HCT116 (cell line): ENCODE measurements around the gene ST7. TPM values are rescaled to one million over a fixed set of nuclear protein-coding genes. Genes with fewer than 3 reads are reported as not detected.

Source experiments
- ATAC-seq: fragments of 200-7000 bp; cut with Tn5 transposase; 2 replicates; pipeline ENCODE4 v1.9.1; 2020; ENCODE audit warnings: mild to moderate bottlenecking, moderate library complexity
- BruUV-seq: library from RNA; stranded (reverse); fragments of 400-500 nt; replicated peaks from 2 replicates; lab custom pipeline; 2021; lab: Mats Ljungman, UMichigan
- CTCF ChIA-PET: fragments of 300-600 bp; sonication (Branson Sonifier 250); formaldehyde crosslinking; loops from one replicate; lab custom pipeline; 2021; ENCODE audit warnings: antibody characterized with exemption; lab: Charles Lee
- POLR2A ChIA-PET: fragments of 300-600, 350-600 bp; sonication (Branson Sonifier 250); formaldehyde crosslinking; loops from one replicate; lab custom pipeline; 2021; ENCODE audit warnings: antibody characterized with exemption; lab: Charles Lee
- RAD21 ChIA-PET, 2 experiments: fragments of 300-600 bp; sonication (Branson Sonifier 250); formaldehyde crosslinking; loops; one replicate each; lab custom pipeline; 2023; ENCODE audit warnings: low total read pairs in 2 of 2; ENCODE audit not compliant: uncharacterized antibody in 2 of 2, unreplicated experiment in 2 of 2, low non-redundant PET in 1 of 2; lab: Charles Lee
- DNase-seq: peaks from one replicate; pipeline ENCODE4 v3.0.0-alpha.2; 2010; ENCODE audit warnings: low read depth, low spot score
- H2AFZ ChIP-seq: fragments of 200-600 bp; shearing (Covaris generic), sonication (generic); 2 replicates; pipeline ENCODE4 v1.6.1; 2017; ENCODE audit warnings: low read depth, mixed run types, mixed read lengths, antibody characterized with exemption, low read length; ENCODE audit not compliant: poor library complexity, severe bottlenecking
- H3K27ac ChIP-seq: 2 replicates; pipeline ENCODE4 v1.5.1; 2012; ENCODE audit warnings: low read depth, low read length
- H3K27me3 ChIP-seq: fragments of 200-600 bp; sonication (generic); 2 replicates; pipeline ENCODE4 v1.6.1; 2016; ENCODE audit warnings: mixed run types, low read length, mixed read lengths; ENCODE audit not compliant: insufficient read depth
- H3K36me3 ChIP-seq, 2 experiments: fragments of 200-500 bp in 1 of 2; fragments of 200-600 bp in 1 of 2; sonication (Bioruptor generic) in 1 of 2; sonication (generic) in 1 of 2; 2 replicates each; pipeline versions ENCODE4 v1.5.1 to v1.6.1; 2014 to 2016; ENCODE audit warnings: low read length in 2 of 2, inconsistent platforms in 1 of 2, mixed read lengths in 1 of 2, mixed run types in 1 of 2; ENCODE audit not compliant: insufficient read depth in 2 of 2, control insufficient read depth in 1 of 2
- H3K4me1 ChIP-seq, 2 experiments: fragments of 200-600 bp in 1 of 2; sonication (generic) in 1 of 2; 2 replicates each; pipeline versions ENCODE4 v1.5.1 to v1.6.1; 2012 to 2017; ENCODE audit warnings: low read length in 2 of 2, inconsistent platforms in 1 of 2, mild to moderate bottlenecking in 1 of 2, mixed read lengths in 1 of 2, mixed run types in 1 of 2, moderate library complexity in 1 of 2; ENCODE audit not compliant: insufficient read depth in 2 of 2, control insufficient read depth in 1 of 2
- H3K4me2 ChIP-seq: fragments of 200-600 bp; sonication (generic); 2 replicates; pipeline ENCODE4 v1.6.1; 2017; ENCODE audit warnings: mixed run types, low read length, mixed read lengths
- H3K4me3 ChIP-seq, 2 experiments: fragments of 200-600 bp in 1 of 2; sonication (generic) in 1 of 2; replicated peaks in 1 of 2; 2 replicates each; pipeline ENCODE4 v1.5.1; 2011 to 2016; ENCODE audit warnings: low read length in 2 of 2, control low read depth in 1 of 2, low read depth in 1 of 2, mild to moderate bottlenecking in 1 of 2, mixed read lengths in 1 of 2, mixed run types in 1 of 2
- H3K79me2 ChIP-seq: fragments of 200-600 bp; sonication (generic); 2 replicates; pipeline ENCODE4 v1.6.1; 2017; ENCODE audit warnings: mild to moderate bottlenecking, mixed run types, low read length, moderate library complexity, mixed read lengths; ENCODE audit not compliant: insufficient read depth
- H3K9ac ChIP-seq: fragments of 200-600 bp; sonication (generic); 2 replicates; pipeline ENCODE4 v1.6.1; 2016; ENCODE audit warnings: low read length, mixed read lengths
- H3K9me2 ChIP-seq: fragments of 200-600 bp; sonication (generic), shearing (Covaris generic); 2 replicates; pipeline ENCODE4 v1.6.1; 2017; ENCODE audit warnings: mixed run types, mild to moderate bottlenecking, moderate library complexity; ENCODE audit not compliant: insufficient read depth
- H3K9me3 ChIP-seq, 2 experiments: fragments of 200-500 bp in 1 of 2; fragments of 200-600 bp in 1 of 2; sonication (Bioruptor generic) in 1 of 2; sonication (generic) in 1 of 2; 2 replicates each; pipeline ENCODE4 v1.6.1; 2014 to 2017; ENCODE audit warnings: low read length in 2 of 2, mixed read lengths in 2 of 2, inconsistent platforms in 1 of 2, low read depth in 1 of 2, mild to moderate bottlenecking in 1 of 2, mixed run types in 1 of 2, moderate library complexity in 1 of 2; ENCODE audit not compliant: control insufficient read depth in 1 of 2, insufficient read depth in 1 of 2
- H4K20me1 ChIP-seq: fragments of 200-600 bp; sonication (generic), shearing (Covaris generic); 2 replicates; pipeline ENCODE4 v1.6.1; 2017; ENCODE audit warnings: mixed run types, mild to moderate bottlenecking, moderate library complexity; ENCODE audit not compliant: insufficient read depth
- ELF1 ChIP-seq: IDR thresholded peaks from 2 replicates; pipeline ENCODE4 v1.6.1; 2012; ENCODE audit warnings: low read depth, borderline replicate concordance
- POLR2A ChIP-seq: IDR thresholded peaks from 2 replicates; pipeline ENCODE4 v1.7.0; 2011; ENCODE audit warnings: borderline replicate concordance; ENCODE audit not compliant: insufficient read depth, insufficient read length; ENCODE audit errors: extremely low read depth
- POLR2AphosphoS5 ChIP-seq: IDR thresholded peaks from 2 replicates; pipeline ENCODE4 v1.6.1; 2011; ENCODE audit warnings: mild to moderate bottlenecking, low read depth, low read length, moderate library complexity
- RAD21 ChIP-seq: IDR thresholded peaks from 2 replicates; pipeline ENCODE4 v1.6.1; 2012; ENCODE audit warnings: low read depth, mild to moderate bottlenecking
- ZFX ChIP-seq: fragments of 450-650 bp; IDR thresholded peaks from 2 replicates; pipeline ENCODE4 v1.6.1; 2017
- ZNF274 ChIP-seq: fragments of 200-500 bp; sonication (Bioruptor generic); IDR thresholded peaks from 2 replicates; pipeline ENCODE4 v1.6.1; 2014; ENCODE audit warnings: mild to moderate bottlenecking, low read depth, low read length, inconsistent platforms
- intact Hi-C: fragments of 100-400 bp; cut with micrococcal nuclease; formaldehyde crosslinking; loops from 2 replicates; pipeline ENCODE4 v1.10.0; 2022
- total RNA-seq: library from RNA; stranded (reverse); gene quantifications from one replicate; pipeline ENCODE4 v1.2.1, GENCODE V29; 2021; ENCODE audit not compliant: unreplicated experiment
- TF ChIP-seq, protein P1 (sequence below): IDR thresholded peaks from 2 replicates; pipeline ENCODE4 v1.6.1; 2011; ENCODE audit warnings: mild to moderate bottlenecking, low read length, moderate library complexity; ENCODE audit not compliant: insufficient replicate concordance; ENCODE audit errors: extremely low read depth
- TF ChIP-seq, protein P2 (sequence below): IDR thresholded peaks from 2 replicates; pipeline ENCODE4 v1.6.1; 2012; ENCODE audit warnings: low read depth

The ST7 gene
- total RNA-seq, 1 experiment from 2014 or later, result 12.6 TPM

DNA sequence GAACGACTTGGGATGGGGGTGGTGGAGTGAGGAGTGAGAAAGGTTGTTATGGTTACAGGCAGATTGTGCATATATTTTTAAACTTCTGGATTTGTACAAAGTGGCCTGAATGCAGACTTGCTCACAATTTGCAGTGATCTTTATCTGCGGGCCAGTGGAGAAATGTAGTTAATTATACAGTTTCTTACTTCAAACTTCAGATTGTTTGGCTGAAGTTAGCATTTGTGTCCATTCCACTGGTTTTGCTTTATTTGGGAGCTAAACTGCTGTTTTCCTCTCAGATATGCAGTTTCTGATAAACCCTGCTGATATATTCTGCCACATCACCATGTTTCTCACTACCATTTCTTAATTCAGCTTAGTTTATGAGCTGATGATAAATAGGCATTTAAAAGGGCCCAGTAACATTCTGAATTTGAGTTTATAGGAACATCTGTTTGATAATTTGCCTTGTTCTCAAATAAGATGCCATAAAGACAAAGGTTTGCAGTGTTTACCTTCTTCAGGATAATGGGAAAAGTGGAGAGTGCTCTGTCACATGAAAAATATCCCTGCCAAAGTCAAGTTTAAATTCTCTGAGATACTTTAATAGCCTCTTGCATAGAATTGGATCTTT is 170.1 kb downstream of the ST7 start:
- Histone ChIP-seq H3K27ac (no peak overlapping the region), H4K20me1 (no peaks in the 10 kb centered on the region), H2AFZ (no peak overlapping the region), H3K79me2 (no peaks in the 10 kb centered on the region), H3K9ac (no peak overlapping the region), H3K9me2 (no peaks in the 10 kb centered on the region), H3K4me1 (peaks cover 13 to 18% of the 10 kb centered on the region in 2 experiments), H3K9me3 (no peaks in the 10 kb centered on the region), H3K4me3 (no peak overlapping the region), H3K4me2 (no peak overlapping the region), H3K27me3 (no peaks in the 10 kb centered on the region), H3K36me3 (no peaks in the 10 kb centered on the region)
- ATAC-seq, result no peak
- RAD21 ChIA-PET, result no interaction called here
- CTCF ChIA-PET, result interaction anchor here (3.4 kb wide), 1 partner anchor 135 kb away, joined by 11 read pairs; no protein-coding TSS in a partner anchor
- intact Hi-C loops, result no loop called here
- no peak for DNase-seq
- TF ChIP-seq, protein P1, sequence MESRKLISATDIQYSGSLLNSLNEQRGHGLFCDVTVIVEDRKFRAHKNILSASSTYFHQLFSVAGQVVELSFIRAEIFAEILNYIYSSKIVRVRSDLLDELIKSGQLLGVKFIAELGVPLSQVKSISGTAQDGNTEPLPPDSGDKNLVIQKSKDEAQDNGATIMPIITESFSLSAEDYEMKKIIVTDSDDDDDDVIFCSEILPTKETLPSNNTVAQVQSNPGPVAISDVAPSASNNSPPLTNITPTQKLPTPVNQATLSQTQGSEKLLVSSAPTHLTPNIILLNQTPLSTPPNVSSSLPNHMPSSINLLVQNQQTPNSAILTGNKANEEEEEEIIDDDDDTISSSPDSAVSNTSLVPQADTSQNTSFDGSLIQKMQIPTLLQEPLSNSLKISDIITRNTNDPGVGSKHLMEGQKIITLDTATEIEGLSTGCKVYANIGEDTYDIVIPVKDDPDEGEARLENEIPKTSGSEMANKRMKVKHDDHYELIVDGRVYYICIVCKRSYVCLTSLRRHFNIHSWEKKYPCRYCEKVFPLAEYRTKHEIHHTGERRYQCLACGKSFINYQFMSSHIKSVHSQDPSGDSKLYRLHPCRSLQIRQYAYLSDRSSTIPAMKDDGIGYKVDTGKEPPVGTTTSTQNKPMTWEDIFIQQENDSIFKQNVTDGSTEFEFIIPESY, result no peak
- TF ChIP-seq ZFX (no peak), ELF1 (no peak), ZNF274 (no peak), RAD21 (no peak), POLR2A (no peak), POLR2AphosphoS5 (no peak)
- TF ChIP-seq, protein P2, sequence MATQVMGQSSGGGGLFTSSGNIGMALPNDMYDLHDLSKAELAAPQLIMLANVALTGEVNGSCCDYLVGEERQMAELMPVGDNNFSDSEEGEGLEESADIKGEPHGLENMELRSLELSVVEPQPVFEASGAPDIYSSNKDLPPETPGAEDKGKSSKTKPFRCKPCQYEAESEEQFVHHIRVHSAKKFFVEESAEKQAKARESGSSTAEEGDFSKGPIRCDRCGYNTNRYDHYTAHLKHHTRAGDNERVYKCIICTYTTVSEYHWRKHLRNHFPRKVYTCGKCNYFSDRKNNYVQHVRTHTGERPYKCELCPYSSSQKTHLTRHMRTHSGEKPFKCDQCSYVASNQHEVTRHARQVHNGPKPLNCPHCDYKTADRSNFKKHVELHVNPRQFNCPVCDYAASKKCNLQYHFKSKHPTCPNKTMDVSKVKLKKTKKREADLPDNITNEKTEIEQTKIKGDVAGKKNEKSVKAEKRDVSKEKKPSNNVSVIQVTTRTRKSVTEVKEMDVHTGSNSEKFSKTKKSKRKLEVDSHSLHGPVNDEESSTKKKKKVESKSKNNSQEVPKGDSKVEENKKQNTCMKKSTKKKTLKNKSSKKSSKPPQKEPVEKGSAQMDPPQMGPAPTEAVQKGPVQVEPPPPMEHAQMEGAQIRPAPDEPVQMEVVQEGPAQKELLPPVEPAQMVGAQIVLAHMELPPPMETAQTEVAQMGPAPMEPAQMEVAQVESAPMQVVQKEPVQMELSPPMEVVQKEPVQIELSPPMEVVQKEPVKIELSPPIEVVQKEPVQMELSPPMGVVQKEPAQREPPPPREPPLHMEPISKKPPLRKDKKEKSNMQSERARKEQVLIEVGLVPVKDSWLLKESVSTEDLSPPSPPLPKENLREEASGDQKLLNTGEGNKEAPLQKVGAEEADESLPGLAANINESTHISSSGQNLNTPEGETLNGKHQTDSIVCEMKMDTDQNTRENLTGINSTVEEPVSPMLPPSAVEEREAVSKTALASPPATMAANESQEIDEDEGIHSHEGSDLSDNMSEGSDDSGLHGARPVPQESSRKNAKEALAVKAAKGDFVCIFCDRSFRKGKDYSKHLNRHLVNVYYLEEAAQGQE, result no peak
- POLR2A ChIA-PET, result no interaction called here
- BruUV-seq, result no TSS peak
